Measurements from ENCODE around the gene DNAJC9.
"Not testable (repeated sequence)": the region's sequence is repeated elsewhere in the genome, so short reads cannot be mapped to it uniquely, and the experiment has no call there.

Gene DNAJC9

GRCh38 chr10:73246646-73247508 lies at the start of gene DNAJC9:
DNAJC9 (minus strand) TSS chr10:73247255; CDS start chr10:73247189, 66 bp downstream.
- Mint-ChIP-seq H3K36me3 (ENCODE audit: low read depth) (peaks cover 86% of the 10 kb centered on the region), H3K4me3 (peak within 1 kb of the TSS; percentile 97), H3K27ac (peak within 1 kb of the TSS; percentile 93), H3K9me3 (no peaks in the 10 kb centered on the region), H3K4me1 (ENCODE audit: low read depth) (peaks cover 74% of the 10 kb centered on the region), H3K27me3 (no peaks in the 10 kb centered on the region)

GRCh38 chr10:73293461-73293860 lies 46.4 kb upstream of the DNAJC9 start:
- H3K4me1 Mint-ChIP-seq (ENCODE audit: low read depth) = no peaks in the 10 kb centered on the region
- no peak overlapping the region for H3K27ac Mint-ChIP-seq
- H3K36me3 Mint-ChIP-seq (ENCODE audit: low read depth) = peaks cover 11% of the 10 kb centered on the region

GRCh38 chr10:73289958-73290357 lies 42.9 kb upstream of the DNAJC9 start:
- H3K4me3 Mint-ChIP-seq = no peak overlapping the region
- H3K27me3 Mint-ChIP-seq = no peaks in the 10 kb centered on the region
- no peaks in the 10 kb centered on the region for H3K4me1 Mint-ChIP-seq (ENCODE audit: low read depth)
- peaks cover 11% of the 10 kb centered on the region for H3K36me3 Mint-ChIP-seq (ENCODE audit: low read depth)
- H3K27ac Mint-ChIP-seq = no peak overlapping the region
- H3K9me3 Mint-ChIP-seq = peaks cover 4% of the 10 kb centered on the region

More at GRCh38 chr10:73293461-73293860, 46.4 kb upstream of the DNAJC9 start:
- no peaks in the 10 kb centered on the region for H3K27me3 Mint-ChIP-seq
- no peak overlapping the region for H3K4me3 Mint-ChIP-seq
- peaks cover 4% of the 10 kb centered on the region for H3K9me3 Mint-ChIP-seq

GRCh38 chr10:73287441-73287840 lies 40.4 kb upstream of the DNAJC9 start:
- H3K27me3 Mint-ChIP-seq = no peaks in the 10 kb centered on the region
- peaks cover 11% of the 10 kb centered on the region for H3K36me3 Mint-ChIP-seq (ENCODE audit: low read depth)
- H3K4me3 Mint-ChIP-seq = no peak overlapping the region
- H3K9me3 Mint-ChIP-seq = peaks cover 4% of the 10 kb centered on the region
- H3K27ac Mint-ChIP-seq = no peak overlapping the region
- H3K4me1 Mint-ChIP-seq (ENCODE audit: low read depth) = no peaks in the 10 kb centered on the region

- Mint-ChIP-seq H3K4me1 (ENCODE audit: low read depth) (no peaks in the 10 kb centered on the region), H3K4me3 (no peak overlapping the region), H3K27ac (no peak overlapping the region), H3K36me3 (ENCODE audit: low read depth) (no peaks in the 10 kb centered on the region), H3K27me3 (no peaks in the 10 kb centered on the region), H3K9me3 (no peaks in the 10 kb centered on the region)
These were observed 34.0 kb upstream of the DNAJC9 start for GRCh38 chr10:73281097-73281496.

- H3K27me3 Mint-ChIP-seq = no peaks in the 10 kb centered on the region
- no peaks in the 10 kb centered on the region for H3K4me1 Mint-ChIP-seq (ENCODE audit: low read depth)
- no peaks in the 10 kb centered on the region for H3K9me3 Mint-ChIP-seq
- no peaks in the 10 kb centered on the region for H3K36me3 Mint-ChIP-seq (ENCODE audit: low read depth)
- H3K27ac Mint-ChIP-seq = no peak overlapping the region
- H3K4me3 Mint-ChIP-seq = no peak overlapping the region
These were observed 17.4 kb upstream of the DNAJC9 start for GRCh38 chr10:73264423-73264822.

GRCh38 chr10:73263693-73264347 lies 16.8 kb upstream of the DNAJC9 start:
- no peak overlapping the region for H3K27ac Mint-ChIP-seq

GRCh38 chr10:73262880-73263555 lies 16.0 kb upstream of the DNAJC9 start:
- Mint-ChIP-seq H3K36me3 (ENCODE audit: low read depth) (no peaks in the 10 kb centered on the region), H3K9me3 (no peaks in the 10 kb centered on the region), H3K4me1 (ENCODE audit: low read depth) (no peaks in the 10 kb centered on the region), H3K4me3 (no peak overlapping the region), H3K27me3 (no peaks in the 10 kb centered on the region), H3K27ac (peak overlapping the region; percentile 47)

More at GRCh38 chr10:73263693-73264347, 16.8 kb upstream of the DNAJC9 start:
- no peaks in the 10 kb centered on the region for H3K36me3 Mint-ChIP-seq (ENCODE audit: low read depth)
- no peaks in the 10 kb centered on the region for H3K4me1 Mint-ChIP-seq (ENCODE audit: low read depth)
- H3K4me3 Mint-ChIP-seq = no peak overlapping the region
- no peaks in the 10 kb centered on the region for H3K27me3 Mint-ChIP-seq
- no peaks in the 10 kb centered on the region for H3K9me3 Mint-ChIP-seq

- Mint-ChIP-seq H3K4me1 (ENCODE audit: low read depth) (no peaks in the 10 kb centered on the region), H3K27ac (no peak overlapping the region), H3K4me3 (no peak overlapping the region), H3K9me3 (no peaks in the 10 kb centered on the region), H3K27me3 (no peaks in the 10 kb centered on the region), H3K36me3 (ENCODE audit: low read depth) (no peaks in the 10 kb centered on the region)
These were observed 15.2 kb upstream of the DNAJC9 start for GRCh38 chr10:73262105-73262730.

- Mint-ChIP-seq H3K27ac (no peak overlapping the region), H3K4me3 (no peak overlapping the region), H3K36me3 (ENCODE audit: low read depth) (no peaks in the 10 kb centered on the region), H3K9me3 (no peaks in the 10 kb centered on the region), H3K27me3 (no peaks in the 10 kb centered on the region), H3K4me1 (ENCODE audit: low read depth) (no peaks in the 10 kb centered on the region)
These were observed 14.4 kb upstream of the DNAJC9 start for GRCh38 chr10:73261362-73261995.

- not testable (repeated sequence) for H3K9me3 Mint-ChIP-seq; H3K27me3 Mint-ChIP-seq; H3K27ac Mint-ChIP-seq; H3K36me3 Mint-ChIP-seq (ENCODE audit: low read depth); H3K4me3 Mint-ChIP-seq; H3K4me1 Mint-ChIP-seq (ENCODE audit: low read depth)
These were observed 11.6 kb upstream of the DNAJC9 start for GRCh38 chr10:73258612-73259011.

- no peaks in the 10 kb centered on the region for H3K27me3 Mint-ChIP-seq
- H3K36me3 Mint-ChIP-seq (ENCODE audit: low read depth) = peaks cover 32% of the 10 kb centered on the region
- peak overlapping the region; percentile 100 for H3K4me3 Mint-ChIP-seq
- no peaks in the 10 kb centered on the region for H3K9me3 Mint-ChIP-seq
- peak overlapping the region; percentile 99 for H3K27ac Mint-ChIP-seq
- peaks cover 46% of the 10 kb centered on the region for H3K4me1 Mint-ChIP-seq (ENCODE audit: low read depth)
These were observed 6.1 kb upstream of the DNAJC9 start for GRCh38 chr10:73253225-73253555.

- Mint-ChIP-seq H3K27ac (peak within 1 kb of the TSS; percentile 99), H3K4me3 (peak within 1 kb of the TSS; percentile 100), H3K36me3 (ENCODE audit: low read depth) (peaks cover 37% of the 10 kb centered on the region), H3K27me3 (no peaks in the 10 kb centered on the region), H3K9me3 (no peaks in the 10 kb centered on the region), H3K4me1 (ENCODE audit: low read depth) (peaks cover 52% of the 10 kb centered on the region)
These were observed 5.6 kb upstream of the DNAJC9 start, which contains the start of gene MRPS16 for GRCh38 chr10:73252445-73253224. MRPS16 (minus strand) TSS chr10:73252644; CDS start chr10:73252482, 162 bp downstream.
